ENCODE measurements around the gene DNASE2B.

GRCh38 chr1:84355556-84355955 lies 42.7 kb upstream of the DNASE2B start:
- no peak for TF ChIP-seq CTCF (IDR thresholded peaks at IDR 0.05; ENCODE audit: low read depth, low read length)
- TF ChIP-seq POLR2A (IDR thresholded peaks at IDR 0.05; ENCODE audit: extremely low read depth, insufficient read length), result no peak
